Adrenal gland (tissue), 5 donors: Measurements from ENCODE around the gene FGF9.

Experiments used
- CTCF ChIP-seq, 6 experiments: fragments of 450-650 bp in 4 of 6; fragments of 200-600 bp in 2 of 6; sonication (generic) in 1 of 6; IDR thresholded peaks; 1 replicate in 5 of 6; 2 replicates in 1 of 6; pipeline versions ENCODE4 v1.5.1 to v1.8.0; 2016 to 2021; ENCODE audit warnings: antibody characterized with exemption in 6 of 6, mild to moderate bottlenecking in 2 of 6, moderate library complexity in 1 of 6
- POLR2A ChIP-seq, 2 donors: fragments of 450-650 bp; IDR thresholded peaks; one replicate each; pipeline ENCODE4 v1.6.1; 2017; ENCODE audit warnings: antibody characterized with exemption in 2 of 2, mild to moderate bottlenecking in 2 of 2, moderate library complexity in 1 of 2
- donor health status: DM: no; HTN: no; CAD: no.

DNA sequence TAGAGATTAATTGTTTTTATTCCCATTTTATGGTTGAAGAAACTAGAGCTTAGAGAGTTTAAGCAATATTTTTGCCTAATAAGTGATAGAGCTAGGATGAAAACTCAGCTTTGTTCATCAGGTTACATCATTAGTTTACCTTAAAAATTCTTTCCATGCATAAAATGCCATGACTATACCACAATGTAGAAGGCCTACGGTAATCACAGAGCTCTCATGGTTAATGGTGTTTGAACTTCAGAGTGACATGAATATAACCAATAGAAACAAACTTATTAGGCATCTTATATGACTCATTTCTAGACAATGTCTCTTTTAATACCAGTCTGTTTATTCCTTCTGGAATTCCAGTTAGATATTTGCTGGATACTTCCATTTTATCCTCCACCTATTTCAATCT, 78.5 kb downstream of the FGF9 start:
- TF ChIP-seq CTCF (IDR thresholded peaks at IDR 0.05) (no peak), POLR2A (IDR thresholded peaks at IDR 0.05) (no peak)
